Mucosa of rectum (tissue), 2 donors: ENCODE measurements around the gene SPEF1.

ENCODE experiments used
- H3K27ac ChIP-seq, 2 donors: one replicate each; pipeline ENCODE4 v1.7.0; 2013; ENCODE audit warnings: inconsistent platforms in 2 of 2, low read depth in 2 of 2, low read length in 2 of 2
- H3K27me3 ChIP-seq, 2 donors: one replicate each; pipeline ENCODE4 v1.7.0; 2013; ENCODE audit warnings: low read length in 2 of 2; ENCODE audit not compliant: control insufficient read depth in 2 of 2, insufficient read depth in 2 of 2
- H3K36me3 ChIP-seq, 2 donors: one replicate each; pipeline ENCODE4 v1.7.0; 2013; ENCODE audit warnings: low read length in 2 of 2; ENCODE audit not compliant: control insufficient read depth in 2 of 2, insufficient read depth in 2 of 2
- H3K4me1 ChIP-seq, 2 donors: one replicate each; pipeline ENCODE4 v1.7.0; 2013; ENCODE audit warnings: low read length in 2 of 2, mild to moderate bottlenecking in 1 of 2; ENCODE audit not compliant: control insufficient read depth in 2 of 2, insufficient read depth in 2 of 2
- H3K4me3 ChIP-seq, 2 donors: one replicate each; pipeline ENCODE4 v1.7.0; 2013; ENCODE audit warnings: low read length in 2 of 2
- H3K9ac ChIP-seq, 2 donors: one replicate each; pipeline ENCODE4 v1.7.0; 2013; ENCODE audit warnings: low read length in 2 of 2, low read depth in 1 of 2, mild to moderate bottlenecking in 1 of 2
- H3K9me3 ChIP-seq, 2 donors: one replicate each; pipeline ENCODE4 v1.7.0; 2013; ENCODE audit warnings: low read length in 2 of 2; ENCODE audit not compliant: control insufficient read depth in 2 of 2
- donor health status: healthy.
- donor health status: Normal muscosa, but diverticular disease.

The SPEF1 gene

GRCh38 chr20:3808544-3808943, 27.3 kb upstream of the SPEF1 start:
- Histone ChIP-seq H3K36me3 (peaks cover 8 to 12% of the 10 kb centered on the region in 2 donors), H3K4me1 (peaks cover 50 to 62% of the 10 kb centered on the region in 2 donors), H3K4me3 (peak overlapping the region in 1 of 2 donors; percentile 21), H3K9me3 (no peaks in the 10 kb centered on the region), H3K27ac (peak overlapping the region; percentile 97), H3K27me3 (no peaks in the 10 kb centered on the region), H3K9ac (peak overlapping the region in 1 of 2 donors; percentile 67)

- H3K36me3 ChIP-seq: peaks cover 27 to 31% of the 10 kb centered on the region in 2 donors
- H3K27me3 ChIP-seq: no peaks in the 10 kb centered on the region
- H3K4me1 ChIP-seq: peaks cover 34 to 41% of the 10 kb centered on the region in 2 donors
- no peak overlapping the region for H3K4me3 ChIP-seq
- H3K9ac ChIP-seq: no peak overlapping the region
- H3K9me3 ChIP-seq: no peaks in the 10 kb centered on the region
- no peak overlapping the region for H3K27ac ChIP-seq
Measured at GRCh38 chr20:3804781-3805180, 23.5 kb upstream of the SPEF1 start.

GRCh38 chr20:3804254-3804751, 23.1 kb upstream of the SPEF1 start:
- H3K27ac ChIP-seq: no peak overlapping the region
- peaks cover 39 to 45% of the 10 kb centered on the region in 2 donors for H3K4me1 ChIP-seq
- H3K9ac ChIP-seq: no peak overlapping the region
- no peaks in the 10 kb centered on the region for H3K9me3 ChIP-seq
- H3K36me3 ChIP-seq: peaks cover 27 to 31% of the 10 kb centered on the region in 2 donors
- H3K27me3 ChIP-seq: no peaks in the 10 kb centered on the region
- no peak overlapping the region for H3K4me3 ChIP-seq

GRCh38 chr20:3803854-3804253, 22.6 kb upstream of the SPEF1 start:
- Histone ChIP-seq H3K27ac (no peak overlapping the region), H3K4me3 (no peak overlapping the region), H3K4me1 (peaks cover 43 to 49% of the 10 kb centered on the region in 2 donors), H3K36me3 (peaks cover 27 to 31% of the 10 kb centered on the region in 2 donors), H3K27me3 (no peaks in the 10 kb centered on the region), H3K9me3 (no peaks in the 10 kb centered on the region), H3K9ac (no peak overlapping the region)

- Histone ChIP-seq H3K4me1 (peaks cover 45 to 51% of the 10 kb centered on the region in 2 donors), H3K36me3 (peaks cover 27 to 31% of the 10 kb centered on the region in 2 donors), H3K9me3 (no peaks in the 10 kb centered on the region), H3K27me3 (no peaks in the 10 kb centered on the region), H3K4me3 (no peak overlapping the region), H3K9ac (no peak overlapping the region), H3K27ac (no peak overlapping the region)
Measured at GRCh38 chr20:3803289-3803688, 22.0 kb upstream of the SPEF1 start.

- H3K4me1 ChIP-seq: peaks cover 43 to 49% of the 10 kb centered on the region in 2 donors
- H3K4me3 ChIP-seq: no peak overlapping the region
- no peaks in the 10 kb centered on the region for H3K9me3 ChIP-seq
- no peaks in the 10 kb centered on the region for H3K27me3 ChIP-seq
- H3K36me3 ChIP-seq: peaks cover 27 to 31% of the 10 kb centered on the region in 2 donors
- no peak overlapping the region for H3K9ac ChIP-seq
- H3K27ac ChIP-seq: no peak overlapping the region
Measured at GRCh38 chr20:3802524-3803239, 21.4 kb upstream of the SPEF1 start.

- Histone ChIP-seq H3K9ac (no peak overlapping the region), H3K9me3 (no peaks in the 10 kb centered on the region), H3K4me3 (no peak overlapping the region), H3K27ac (no peak overlapping the region), H3K4me1 (peaks cover 43 to 48% of the 10 kb centered on the region in 2 donors), H3K27me3 (no peaks in the 10 kb centered on the region), H3K36me3 (peaks cover 27 to 31% of the 10 kb centered on the region in 2 donors)
Measured at GRCh38 chr20:3801846-3802245, 20.6 kb upstream of the SPEF1 start.

- Histone ChIP-seq H3K9ac (no peak overlapping the region), H3K27ac (no peak overlapping the region), H3K27me3 (no peaks in the 10 kb centered on the region), H3K4me3 (no peak overlapping the region), H3K9me3 (no peaks in the 10 kb centered on the region), H3K4me1 (peaks cover 46 to 49% of the 10 kb centered on the region in 2 donors), H3K36me3 (peaks cover 27 to 31% of the 10 kb centered on the region in 2 donors)
Measured at GRCh38 chr20:3801299-3801698, 20.1 kb upstream of the SPEF1 start.

GRCh38 chr20:3800878-3801260, 19.6 kb upstream of the SPEF1 start:
- Histone ChIP-seq H3K27me3 (no peaks in the 10 kb centered on the region), H3K9me3 (no peaks in the 10 kb centered on the region), H3K27ac (peak overlapping the region in 1 of 2 donors; percentile 62), H3K4me3 (no peak overlapping the region), H3K36me3 (peaks cover 27 to 31% of the 10 kb centered on the region in 2 donors), H3K9ac (no peak overlapping the region), H3K4me1 (peaks cover 43 to 45% of the 10 kb centered on the region in 2 donors)

GRCh38 chr20:3800256-3800877, 19.1 kb upstream of the SPEF1 start:
- Histone ChIP-seq H3K9ac (no peak overlapping the region), H3K9me3 (no peaks in the 10 kb centered on the region), H3K4me1 (peaks cover 42 to 44% of the 10 kb centered on the region in 2 donors), H3K36me3 (peaks cover 27 to 28% of the 10 kb centered on the region in 2 donors), H3K27ac (peak overlapping the region; percentile 5 to 62), H3K27me3 (no peaks in the 10 kb centered on the region), H3K4me3 (no peak overlapping the region)
